HG03103 (cell line): ENCODE results near the gene GRM6.
A peak's percentile ranks its signal among the peaks of the same experiment; 100 is the strongest.

Experiments used
- ATAC-seq: cut with Tn5 transposase; IDR thresholded peaks from one replicate; pipeline ENCODE4 v1.9.1; 2021; ENCODE audit warnings: low read depth; ENCODE audit not compliant: unreplicated experiment

GRM6 gene

GRCh38 chr5:178994580-178995340 lies at the start of gene GRM6:
Gene GRM6, minus strand, starts transcription at chr5:178995320. Its CDS starts 376 bp downstream, at chr5:178994944.
- ATAC-seq, result no peak

- no peak for ATAC-seq
Measured at GRCh38 chr5:179044765-179045164, 49.6 kb upstream of the GRM6 start.

GRCh38 chr5:179033004-179033580 lies 38.0 kb upstream of the GRM6 start:
- ATAC-seq, result no peak

- peak; percentile 78 for ATAC-seq
Measured at GRCh38 chr5:179023528-179024189, 28.5 kb upstream of the GRM6 start, which contains the start of gene ZNF879. Gene ZNF879, plus strand, starts transcription at chr5:179023804. Its CDS starts 1,201 bp downstream, at chr5:179025005.

- no peak for ATAC-seq
Measured at GRCh38 chr5:179008667-179009066, 13.5 kb upstream of the GRM6 start.

GRCh38 chr5:179006564-179006963 lies 11.4 kb upstream of the GRM6 start:
- ATAC-seq, result no peak

GRCh38 chr5:178998441-178998840 lies 3.3 kb upstream of the GRM6 start:
- ATAC-seq, result no peak

GRCh38 chr5:178997191-178997590 lies 2.1 kb upstream of the GRM6 start:
- ATAC-seq, result no peak

GRCh38 chr5:178996156-178996555 lies 1.0 kb upstream of the GRM6 start:
- ATAC-seq, result no peak

GRCh38 chr5:178995341-178995690 lies 196 bp upstream of the GRM6 start:
- ATAC-seq, result no peak

- no peak for ATAC-seq
Measured at GRCh38 chr5:178993955-178994579, 1.1 kb downstream of the GRM6 start.

GRCh38 chr5:178993236-178993765 lies 1.8 kb downstream of the GRM6 start:
- ATAC-seq, result no peak

GRCh38 chr5:178992291-178992895 lies 2.7 kb downstream of the GRM6 start:
- ATAC-seq, result no peak

GRCh38 chr5:178991190-178992145 lies 3.7 kb downstream of the GRM6 start:
- ATAC-seq, result no peak

- ATAC-seq, result no peak
Measured at GRCh38 chr5:178990491-178990890, 4.6 kb downstream of the GRM6 start.

- no peak for ATAC-seq
Measured at GRCh38 chr5:178989311-178989710, 5.8 kb downstream of the GRM6 start.

GRCh38 chr5:178988436-178989220 lies 6.5 kb downstream of the GRM6 start:
- ATAC-seq, result no peak

GRCh38 chr5:178986326-178986960 lies 8.7 kb downstream of the GRM6 start:
- ATAC-seq, result no peak
